WTC11 (cell line): ENCODE measurements around the gene SNAP25. TPM values are rescaled to one million over a fixed set of nuclear protein-coding genes. Genes with fewer than 3 reads are reported as not detected.
A peak's percentile ranks its signal among the peaks of the same experiment; 100 is the strongest.

Experiments
- ATAC-seq: fragments of 200-7000 bp; cut with Tn5 transposase; 2 replicates; pipeline ENCODE4 v1.10.0; 2021; ENCODE audit warnings: mild to moderate bottlenecking, moderate library complexity
- CTCF ChIA-PET: fragments of 300-600 bp; sonication (Branson Sonifier 250); formaldehyde crosslinking; loops from one replicate; lab custom pipeline; 2021; ENCODE audit warnings: antibody characterized with exemption; lab: Charles Lee
- POLR2A ChIA-PET: fragments of 350-600 bp; sonication (Branson Sonifier 250); formaldehyde crosslinking; loops from one replicate; lab custom pipeline; 2021; ENCODE audit warnings: antibody characterized with exemption; lab: Charles Lee
- DNase-seq: peaks from one replicate; pipeline ENCODE4 v3.0.0; 2021; ENCODE audit warnings: low spot score
- H3K27ac Mint-ChIP-seq: 2 replicates; pipeline ENCODE4 v1.8.0; 2021; ENCODE audit warnings: mixed read lengths
- H3K27me3 Mint-ChIP-seq: 2 replicates; pipeline ENCODE4 v1.8.0; 2021; ENCODE audit warnings: low read depth, mild to moderate bottlenecking, moderate library complexity, mixed read lengths
- H3K36me3 Mint-ChIP-seq: 2 replicates; pipeline ENCODE4 v1.8.0; 2021; ENCODE audit warnings: mixed read lengths
- H3K4me1 Mint-ChIP-seq: 2 replicates; pipeline ENCODE4 v1.8.0; 2022; ENCODE audit warnings: mixed read lengths
- H3K4me3 Mint-ChIP-seq: 2 replicates; pipeline ENCODE4 v1.8.0; 2021; ENCODE audit warnings: mild to moderate bottlenecking, moderate library complexity, mixed read lengths
- H3K9me3 Mint-ChIP-seq: 2 replicates; pipeline ENCODE4 v1.8.0; 2021; ENCODE audit warnings: mixed read lengths
- ARID4B ChIP-seq: sonication (generic); formaldehyde crosslinking; IDR thresholded peaks from 2 replicates; pipeline ENCODE4 v1.8.0; 2023; ENCODE audit warnings: missing genetic modification reagents, mild to moderate bottlenecking, borderline replicate concordance
- ATF1 ChIP-seq: sonication (generic); formaldehyde crosslinking; IDR thresholded peaks from 2 replicates; pipeline ENCODE4 v1.8.1; 2023; ENCODE audit warnings: mild to moderate bottlenecking, moderate library complexity, missing genetic modification reagents
- CDX4 ChIP-seq: fragments of 250-450 bp; sonication (Bioruptor Pico); IDR thresholded peaks from 2 replicates; pipeline ENCODE4 v1.9.0; 2021; ENCODE audit warnings: moderate library complexity, mild to moderate bottlenecking, inconsistent platforms, borderline replicate concordance
- E2F1 ChIP-seq: sonication (generic); formaldehyde crosslinking; IDR thresholded peaks from 2 replicates; pipeline ENCODE4 v1.8.0; 2022; ENCODE audit warnings: mild to moderate bottlenecking, missing genetic modification reagents
- ESRRA ChIP-seq: sonication (generic); formaldehyde crosslinking; IDR thresholded peaks from 2 replicates; pipeline ENCODE4 v1.8.1; 2022; ENCODE audit warnings: mild to moderate bottlenecking, missing genetic modification reagents, borderline replicate concordance
- FOXJ3 ChIP-seq: sonication (generic); formaldehyde crosslinking; IDR thresholded peaks from 2 replicates; pipeline ENCODE4 v1.9.0; 2021; ENCODE audit warnings: missing genetic modification reagents, mild to moderate bottlenecking, borderline replicate concordance
- FOXK1 ChIP-seq: sonication (generic); formaldehyde crosslinking; IDR thresholded peaks from 2 replicates; pipeline ENCODE4 v1.8.0; 2022; ENCODE audit warnings: mild to moderate bottlenecking, moderate library complexity, missing genetic modification reagents
- FOXP1 ChIP-seq: sonication (generic); formaldehyde crosslinking; IDR thresholded peaks from 2 replicates; pipeline ENCODE4 v1.8.0; 2022; ENCODE audit warnings: missing genetic modification reagents, mild to moderate bottlenecking, moderate library complexity, borderline replicate concordance
- GABPB1 ChIP-seq: sonication (generic); formaldehyde crosslinking; IDR thresholded peaks from 2 replicates; pipeline ENCODE4 v1.8.1; 2023; ENCODE audit warnings: mild to moderate bottlenecking, missing genetic modification reagents
- IRF2 ChIP-seq: sonication (generic); formaldehyde crosslinking; IDR thresholded peaks from 2 replicates; pipeline ENCODE4 v1.8.0; 2022; ENCODE audit warnings: low read depth, missing genetic modification reagents, borderline replicate concordance
- JUN ChIP-seq: sonication (generic); formaldehyde crosslinking; IDR thresholded peaks from 2 replicates; pipeline ENCODE4 v1.8.0; 2023; ENCODE audit warnings: mild to moderate bottlenecking, missing genetic modification reagents
- KAT7 ChIP-seq: sonication (generic); formaldehyde crosslinking; IDR thresholded peaks from 2 replicates; pipeline ENCODE4 v1.8.1; 2023; ENCODE audit warnings: missing genetic modification reagents, mild to moderate bottlenecking, borderline replicate concordance
- MYBL2 ChIP-seq: sonication (generic); formaldehyde crosslinking; IDR thresholded peaks from 2 replicates; pipeline ENCODE4 v1.8.1; 2023; ENCODE audit warnings: mild to moderate bottlenecking, moderate library complexity, missing genetic modification reagents
- OVOL2 ChIP-seq: fragments of 250-450 bp; sonication (Bioruptor Pico); IDR thresholded peaks from 2 replicates; pipeline ENCODE4 v1.9.0; 2021; ENCODE audit warnings: mild to moderate bottlenecking, borderline replicate concordance
- PRRX2 ChIP-seq: fragments of 250-450 bp; sonication (Bioruptor Pico); IDR thresholded peaks from 2 replicates; pipeline ENCODE4 v1.8.0; 2021; ENCODE audit warnings: mild to moderate bottlenecking
- TEAD4 ChIP-seq: sonication (generic); formaldehyde crosslinking; IDR thresholded peaks from 2 replicates; pipeline ENCODE4 v1.8.0; 2022; ENCODE audit warnings: mild to moderate bottlenecking, missing genetic modification reagents
- ZNF121 ChIP-seq: sonication (generic); formaldehyde crosslinking; IDR thresholded peaks from 2 replicates; pipeline ENCODE4 v1.8.0; 2023; ENCODE audit warnings: missing genetic modification reagents
- ZNF263 ChIP-seq: sonication (generic); formaldehyde crosslinking; IDR thresholded peaks from 2 replicates; pipeline ENCODE4 v1.8.1; 2022; ENCODE audit warnings: low read depth, mild to moderate bottlenecking, moderate library complexity, missing genetic modification reagents
- ZNF281 ChIP-seq: sonication (generic); formaldehyde crosslinking; IDR thresholded peaks from 2 replicates; pipeline ENCODE4 v1.8.0; 2023; ENCODE audit warnings: mild to moderate bottlenecking, missing genetic modification reagents
- ZNF396 ChIP-seq: fragments of 250-450 bp; sonication (Bioruptor Pico); IDR thresholded peaks from 2 replicates; pipeline ENCODE4 v1.8.0; 2021; ENCODE audit warnings: mild to moderate bottlenecking, moderate library complexity, borderline replicate concordance
- total RNA-seq: library from RNA; stranded (reverse); gene quantifications from 3 replicates; pipeline ENCODE4 v1.2.3, GENCODE V29; 2021

Gene SNAP25
- total RNA-seq, 1 experiment from 2014 or later = 0.72 TPM

GRCh38 chr20:10236540-10237533 lies 18.2 kb downstream of the SNAP25 start (continued):
- no peak for TF ChIP-seq OVOL2 (CRISPR knock-in tag)

GRCh38 chr20:10239954-10240353 lies 21.3 kb downstream of the SNAP25 start:
- H3K9me3 Mint-ChIP-seq = no peaks in the 10 kb centered on the region
- no peak overlapping the region for H3K4me3 Mint-ChIP-seq
- POLR2A ChIA-PET = no interaction called here

GRCh38 chr20:10240655-10241054 lies 22.0 kb downstream of the SNAP25 start:
- CTCF ChIA-PET = interaction anchor here (0.6 to 1.3 kb wide), 3 partner anchors 15 to 262 kb away, joined by 3 to 5 read pairs (median 3); no protein-coding TSS in a partner anchor
- H3K27me3 Mint-ChIP-seq = no peaks in the 10 kb centered on the region
- no peak for TF ChIP-seq FOXJ3
- TF ChIP-seq PRRX2 (CRISPR knock-in tag) = no peak
- no peak for TF ChIP-seq MYBL2 (CRISPR knock-in tag)
- no peak for TF ChIP-seq ZNF281
- no peak for TF ChIP-seq ZNF263 (CRISPR knock-in tag)
- TF ChIP-seq FOXK1 (CRISPR knock-in tag) = no peak
- TF ChIP-seq FOXP1 (CRISPR knock-in tag) = no peak
- ATAC-seq = peak; percentile 92
- no peaks in the 10 kb centered on the region for H3K36me3 Mint-ChIP-seq
- POLR2A ChIA-PET = no interaction called here
- DNase-seq = no peak
- H3K9me3 Mint-ChIP-seq = no peaks in the 10 kb centered on the region
- H3K4me1 Mint-ChIP-seq = peaks cover 10% of the 10 kb centered on the region
- no peak overlapping the region for H3K27ac Mint-ChIP-seq
- no peak overlapping the region for H3K4me3 Mint-ChIP-seq

More at GRCh38 chr20:10239954-10240353, 21.3 kb downstream of the SNAP25 start:
- no peaks in the 10 kb centered on the region for H3K27me3 Mint-ChIP-seq
- DNase-seq = no peak
- H3K4me1 Mint-ChIP-seq = peaks cover 10% of the 10 kb centered on the region
- no peak for TF ChIP-seq IRF2 (CRISPR knock-in tag)
- no peak for TF ChIP-seq TEAD4
- TF ChIP-seq GABPB1 = peak; percentile 92
- CTCF ChIA-PET = interaction anchor here (1.1 kb wide), 1 partner anchor 262 kb away, joined by 3 read pairs; no protein-coding TSS in a partner anchor
- ATAC-seq = no peak
- no peak overlapping the region for H3K27ac Mint-ChIP-seq
- H3K36me3 Mint-ChIP-seq = no peaks in the 10 kb centered on the region

- no peak overlapping the region for H3K27ac Mint-ChIP-seq
- H3K4me1 Mint-ChIP-seq = peaks cover 10% of the 10 kb centered on the region
- H3K4me3 Mint-ChIP-seq = no peak overlapping the region
- ChIA-PET POLR2A (no interaction called here), CTCF (interaction anchor here (1.3 kb wide), 2 partner anchors 16 to 151 kb away, joined by 3 to 5 read pairs; no protein-coding TSS in a partner anchor)
- no peaks in the 10 kb centered on the region for H3K36me3 Mint-ChIP-seq
- no peak for ATAC-seq
- H3K9me3 Mint-ChIP-seq = no peaks in the 10 kb centered on the region
- no peaks in the 10 kb centered on the region for H3K27me3 Mint-ChIP-seq
- DNase-seq = no peak
- TF ChIP-seq E2F1 (CRISPR knock-in tag) (no peak), ATF1 (CRISPR knock-in tag) (no peak), ESRRA (CRISPR knock-in tag) (no peak), CDX4 (CRISPR knock-in tag) (no peak), JUN (no peak), ARID4B (CRISPR knock-in tag) (no peak), ZNF121 (no peak), KAT7 (CRISPR knock-in tag) (no peak), ZNF396 (CRISPR knock-in tag) (no peak)
Observed at GRCh38 chr20:10242166-10242565, 23.5 kb downstream of the SNAP25 start.
